ENCODE data around the gene SCLY. TPM values are rescaled to one million over a fixed set of nuclear protein-coding genes. Genes with fewer than 3 reads are reported as not detected.

Gene SCLY
- total RNA-seq, 6 experiments from 2014 or later, result 24.4 to 54.2 (median 35.9) TPM

- Histone ChIP-seq H3K4me1 (no peaks in the 10 kb centered on the region), H3K36me3 (no peaks in the 10 kb centered on the region), H3K27ac (no peak overlapping the region), H3K9me3 (no peaks in the 10 kb centered on the region), H3K4me3 (no peak overlapping the region), H3K27me3 (no peaks in the 10 kb centered on the region)
- DNase-seq (no peak), ATAC-seq (no peak)
- TF ChIP-seq POLR2A (IDR thresholded peaks at IDR 0.05), result no peak
- intact Hi-C loops (cut with DNase I), result no loop called here
- WGBS (ENCODE audit: insufficient coverage, low coverage, low lambda C conversion rate, missing lambda C conversion rate), result no CpG with 5 or more reads among the region's 15 CpGs
Observed at GRCh38 chr2:238148981-238149380, 88.2 kb downstream of the SCLY start.

Small RNAs within 50 kb of the gene (small RNA-seq; reads per million reads assigned to genes)
- gene RNU6-1333P, result 0 reads per million in 2 experiments

Other genes starting within 250 kb of the SCLY start
- gene RAMP1, start 201.4 kb upstream of the SCLY start, total RNA-seq, result 10 to 100 TPM; 10.1 to 75.2 (median 37.5) TPM
- gene UBE2F, start 94.0 kb upstream of the SCLY start, total RNA-seq, result 10 to 100 TPM; 23.3 to 44.9 (median 28.3) TPM
- gene ESPNL, start 39.3 kb downstream of the SCLY start, total RNA-seq, result 1 to 10 TPM in 1 of 6 experiments, under 1 TPM in 5; 0.11 to 1.1 (median 0.50) TPM
- under 1 TPM in 4 of 6 experiments, not detected in 2; 0.04 to 0.19 (median 0.11) TPM for gene KLHL30, start 77.7 kb downstream of the SCLY start, total RNA-seq
- gene ERFE, start 98.0 kb downstream of the SCLY start, total RNA-seq, result 1 to 10 TPM in 1 of 6 experiments, under 1 TPM in 2, not detected in 3; 0.27 to 1.4 (median 0.31) TPM
- 10 to 100 TPM in 5 of 6 experiments, 1 to 10 TPM in 1; 9.8 to 24.3 (median 16.8) TPM for gene ILKAP, start 142.7 kb downstream of the SCLY start, total RNA-seq
- 1 to 10 TPM; 1.7 to 8.3 (median 3.8) TPM for gene HES6, start 179.0 kb downstream of the SCLY start, total RNA-seq
- 10 to 100 TPM in 1 of 6 experiments, 1 to 10 TPM in 5; 4.5 to 12.5 (median 6.1) TPM for gene PER2, start 227.6 kb downstream of the SCLY start, total RNA-seq